ENCODE results near the gene RPS4Y1. TPM values are rescaled to one million over a fixed set of nuclear protein-coding genes. Genes with fewer than 3 reads are reported as not detected.

Gene RPS4Y1
- total and polyA plus RNA-seq, 2 donors (not counting 3 experiments of a cell fraction or from before 2014, with no cell fraction given), result 335 to 704 TPM

GRCh38 chrY:2849368-2849767, 8.0 kb downstream of the RPS4Y1 start:
- H3K27ac ChIP-seq (ENCODE audit: insufficient read depth, low read depth, low read length), result no peak overlapping the region
- no peak overlapping the region for H3K4me2 ChIP-seq (ENCODE audit: insufficient read depth, low read length)
- H4K20me1 ChIP-seq (replicated peaks; ENCODE audit: control insufficient read depth, extremely low read depth, insufficient read depth, low read length), result no peaks in the 10 kb centered on the region
- H3K4me3 ChIP-seq (replicated peaks in 1 of 3; ENCODE audit: insufficient read depth in 1 of 3, low read depth in 1 of 3, low read length in 3 of 3), result no peak overlapping the region
- H2AFZ ChIP-seq (ENCODE audit: low read depth, low read length), result no peak overlapping the region
- H3K9me1 ChIP-seq (replicated peaks; ENCODE audit: control insufficient read depth, extremely low read depth, insufficient read depth, low read length), result no peaks in the 10 kb centered on the region
- no peaks in the 10 kb centered on the region for H3K27me3 ChIP-seq (ENCODE audit: control insufficient read depth in 2 of 2, insufficient read depth in 2 of 2, low read length in 2 of 2)
- FAIRE-seq, result no peak
- CTCF ChIA-PET, result no interaction called here
- peaks cover 15% of the 10 kb centered on the region for H3K4me1 ChIP-seq (ENCODE audit: control insufficient read depth, extremely low read depth, insufficient read depth, low read length)
- no peak for TF ChIP-seq JUN (IDR thresholded peaks at IDR 0.05; ENCODE audit: borderline replicate concordance, insufficient read depth, insufficient read length, low read depth)
- TF ChIP-seq EZH2 (IDR thresholded peaks at IDR 0.05; ENCODE audit: borderline replicate concordance, low read depth, low read length, severe bottlenecking), result no peak
- TF ChIP-seq GATA2 (IDR thresholded peaks at IDR 0.05; ENCODE audit: insufficient read depth, insufficient read length, low read depth, low read length), result no peak
- no peak for TF ChIP-seq CTCF (IDR thresholded peaks at IDR 0.05; ENCODE audit: extremely low read depth in 1 of 2, insufficient read depth in 1 of 2, low read depth in 1 of 2, low read length in 2 of 2)
- TF ChIP-seq FOS (IDR thresholded peaks at IDR 0.05; ENCODE audit: borderline replicate concordance, insufficient read depth, low read length), result no peak
- TF ChIP-seq POLR2A (IDR thresholded peaks at IDR 0.05; ENCODE audit: low read depth, low read length), result no peak
- no peak for TF ChIP-seq POLR2AphosphoS5 (IDR thresholded peaks at IDR 0.05; ENCODE audit: insufficient read depth, low read depth, low read length)
- TF ChIP-seq MAX (IDR thresholded peaks at IDR 0.05; ENCODE audit: insufficient read depth, insufficient read length), result no peak
- H3K9me3 ChIP-seq (replicated peaks; ENCODE audit: control insufficient read depth, insufficient read depth, low read length), result no peaks in the 10 kb centered on the region
- intact Hi-C loops (cut with micrococcal nuclease) (no loop called here), dilution Hi-C loops (cut with MboI; ENCODE audit: extremely low pct_ligation_motif_present, low sequenced_read_pairs) (no loop called here)
- POLR2A ChIA-PET, result no interaction called here
- peaks cover 26 to 27% of the 10 kb centered on the region in 2 experiments for H3K36me3 ChIP-seq (ENCODE audit: control insufficient read depth in 2 of 2, extremely low read depth in 1 of 2, insufficient read depth in 2 of 2, low read length in 2 of 2)
- H3K9ac ChIP-seq (replicated peaks; ENCODE audit: extremely low read depth, insufficient read depth, low read length), result no peak overlapping the region
- DNase-seq (ENCODE audit: low read depth, low spot score), result no peak
- BruUV-seq (replicated peaks), result no TSS peak
- H3K79me2 ChIP-seq (ENCODE audit: control insufficient read depth, insufficient read depth, low read length), result peaks cover 96% of the 10 kb centered on the region

Data from endothelial cell of umbilical vein (primary cell).